ENCODE measurements around the gene YAP1. TPM values are rescaled to one million over a fixed set of nuclear protein-coding genes. Genes with fewer than 3 reads are reported as not detected.
A peak's percentile ranks its signal among the peaks of the same experiment; 100 is the strongest.

Gene YAP1
- 112 TPM in 2 replicates for total RNA-seq (2014; rRNA removed; shearing (Covaris generic))

DNA sequence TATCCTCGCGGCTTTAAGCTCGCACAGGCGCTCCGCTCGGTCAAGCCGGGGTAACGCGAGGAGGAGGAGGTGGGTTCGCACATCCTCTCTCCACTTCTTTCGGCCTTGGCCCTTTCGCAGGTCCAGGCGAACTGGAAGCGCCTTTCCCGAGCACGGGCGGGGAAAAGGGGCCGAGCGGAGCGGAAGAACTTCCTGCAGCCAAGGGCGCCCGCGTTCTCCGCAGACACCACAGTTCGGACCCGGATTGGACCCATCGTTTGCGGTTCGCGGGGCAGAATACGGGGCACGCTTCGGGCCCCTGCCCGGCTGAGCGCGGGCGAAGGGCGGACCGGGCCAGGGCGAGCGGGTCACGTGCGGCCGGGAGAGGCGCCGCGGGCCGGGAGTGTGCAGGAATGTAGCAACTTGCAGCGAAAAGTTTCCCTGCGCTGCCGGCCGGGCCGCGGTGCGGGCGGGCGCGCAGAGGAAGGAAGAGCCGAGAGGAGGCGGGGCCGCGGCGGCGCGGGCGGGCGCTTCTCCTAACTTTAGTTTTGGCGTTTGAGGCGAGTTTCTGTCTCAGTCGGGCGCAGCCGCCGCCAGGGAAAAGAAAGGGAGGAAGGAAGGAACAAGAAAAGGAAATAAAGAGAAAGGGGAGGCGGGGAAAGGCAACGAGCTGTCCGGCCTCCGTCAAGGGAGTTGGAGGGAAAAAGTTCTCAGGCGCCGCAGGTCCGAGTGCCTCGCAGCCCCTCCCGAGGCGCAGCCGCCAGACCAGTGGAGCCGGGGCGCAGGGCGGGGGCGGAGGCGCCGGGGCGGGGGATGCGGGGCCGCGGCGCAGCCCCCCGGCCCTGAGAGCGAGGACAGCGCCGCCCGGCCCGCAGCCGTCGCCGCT lies at the start of gene YAP1:
Gene YAP1, plus strand, starts transcription at position 552 of the 865 bp plus-strand sequence. CDS start 402 bp downstream, outside the sequence.
- DNase-seq (ENCODE audit: low spot score): peak; percentile 94

- DNase-seq (ENCODE audit: low spot score): peak; percentile 16
Observed at GRCh38 chr11:102061276-102061675, 49.0 kb upstream of the YAP1 start.

DNA sequence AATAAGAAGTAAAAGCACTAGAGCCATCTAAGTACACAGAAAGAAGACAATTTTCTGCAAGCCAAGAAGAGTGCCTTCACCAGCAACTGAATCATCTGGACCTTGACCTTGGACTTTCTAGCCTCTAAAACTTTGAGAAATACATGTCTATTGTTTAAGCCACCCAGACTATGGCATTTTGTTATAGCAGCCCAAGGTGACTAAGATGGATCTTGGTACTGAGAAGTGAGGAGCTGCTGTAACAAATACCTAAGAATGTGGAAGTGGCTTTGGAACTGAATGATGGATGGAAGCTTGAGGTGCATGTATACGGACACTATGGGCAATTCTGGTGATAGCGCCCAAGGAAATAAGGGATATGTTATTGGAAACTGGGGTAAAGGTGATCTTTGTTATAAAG lies 48.1 kb upstream of the YAP1 start:
- DNase-seq (ENCODE audit: low spot score): no peak

GRCh38 chr11:102064316-102064715 lies 45.9 kb upstream of the YAP1 start:
- no peak for DNase-seq (ENCODE audit: low spot score)

DNA sequence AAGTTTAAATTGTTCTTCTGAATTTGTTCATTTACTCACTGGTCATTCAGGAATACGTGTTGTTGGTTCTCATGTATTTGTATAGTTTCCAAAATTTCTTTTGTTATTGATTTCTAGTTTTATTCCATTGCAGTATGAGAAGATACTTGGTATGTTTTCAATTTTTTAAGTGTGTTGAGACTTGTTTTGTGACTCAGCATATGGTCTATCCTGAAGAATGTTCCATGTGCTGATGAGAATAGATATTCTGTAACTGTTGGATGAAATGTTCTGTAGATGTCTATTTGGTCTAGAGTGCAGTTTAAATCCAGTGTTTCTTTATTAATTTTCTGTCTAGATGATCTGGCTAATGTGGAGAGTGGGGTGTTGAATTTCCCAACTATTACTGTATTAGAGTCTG lies 39.5 kb upstream of the YAP1 start:
- DNase-seq (ENCODE audit: low spot score): no peak

DNA sequence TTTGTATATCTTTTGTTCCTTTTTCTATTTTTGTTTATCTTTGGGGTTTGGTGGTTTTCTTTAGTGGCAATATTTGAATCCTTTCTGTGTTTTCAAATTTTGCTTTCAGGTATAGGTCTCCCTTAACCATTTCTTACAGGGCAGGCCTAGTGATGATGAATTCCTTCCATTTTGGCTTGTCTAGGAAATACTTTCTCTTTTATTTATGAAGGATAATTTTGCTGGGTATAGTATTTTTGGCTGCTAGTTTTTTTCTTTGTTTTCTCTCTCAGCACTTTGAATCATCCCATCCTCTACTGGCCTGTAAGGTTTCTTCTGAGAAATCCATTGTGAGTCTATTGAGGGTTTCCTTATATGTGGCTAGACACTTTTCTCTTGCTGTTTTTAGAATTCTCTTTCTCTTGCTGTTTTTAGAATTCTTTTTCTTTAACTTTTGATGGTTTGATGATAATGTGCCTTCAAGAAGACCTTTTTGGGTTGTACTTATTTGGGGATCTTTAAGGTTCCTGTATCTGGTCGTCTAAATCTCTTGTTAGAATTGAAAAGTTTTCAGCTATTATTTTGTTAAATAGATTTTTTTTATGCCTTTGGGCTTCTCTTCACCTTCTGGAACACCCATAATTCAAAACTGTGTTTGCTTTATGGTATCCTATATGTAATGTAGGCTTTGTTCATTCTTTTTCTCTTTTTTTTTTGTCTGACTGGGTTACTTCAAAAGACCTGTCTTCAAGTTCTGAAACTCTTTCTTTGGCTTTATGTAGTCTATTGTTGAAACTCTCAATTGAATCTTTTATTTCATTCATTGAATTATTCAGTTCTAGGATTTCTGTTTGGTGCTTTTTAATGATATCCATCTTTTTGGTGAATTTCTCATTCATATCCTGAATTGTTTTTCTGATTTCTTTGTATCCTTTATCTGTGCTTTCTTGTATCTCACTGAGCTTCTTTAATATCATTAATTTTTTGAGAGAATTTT lies 38.5 kb upstream of the YAP1 start:
- DNase-seq (ENCODE audit: low spot score): no peak

- DNase-seq (ENCODE audit: low spot score): no peak
Observed at GRCh38 chr11:102073253-102073652, 37.0 kb upstream of the YAP1 start.

DNA sequence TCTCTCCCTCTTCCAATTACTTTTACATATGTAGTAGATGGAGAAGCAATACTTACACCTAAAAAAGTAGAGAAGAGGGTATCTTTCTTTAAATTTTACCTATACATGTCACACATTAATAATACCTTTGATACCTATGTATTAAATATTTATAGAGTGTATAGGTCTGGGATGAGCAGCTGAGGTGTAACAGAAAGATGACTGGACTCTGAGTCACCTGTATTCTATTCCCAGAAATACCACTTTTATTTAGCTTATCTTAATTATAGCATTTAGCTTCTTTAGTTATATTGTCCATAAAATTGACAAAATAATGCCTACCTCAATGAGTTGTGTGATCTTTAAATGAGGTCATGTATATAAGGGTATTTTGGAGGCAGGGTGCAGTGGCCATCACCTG lies 30.6 kb upstream of the YAP1 start:
- DNase-seq (ENCODE audit: low spot score): no peak

DNA sequence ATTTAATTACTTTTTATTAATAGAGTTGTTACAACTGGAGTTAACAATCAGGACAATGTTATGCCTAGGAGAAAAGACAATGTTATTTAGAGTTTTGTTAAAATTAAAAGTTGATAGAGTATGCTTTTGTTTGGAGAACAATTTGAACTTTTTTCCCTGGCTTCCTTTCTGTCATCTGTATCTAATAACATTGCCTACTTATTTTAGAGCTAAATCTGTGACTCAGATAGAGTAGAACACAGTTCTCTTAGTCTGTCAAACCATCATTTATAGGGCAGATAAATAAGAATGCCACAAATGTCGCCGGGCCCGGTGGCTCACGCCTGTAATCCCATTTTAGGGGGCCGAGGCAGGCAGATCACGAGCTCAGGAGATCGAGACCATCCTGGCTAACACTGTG lies 28.9 kb upstream of the YAP1 start:
- no peak for DNase-seq (ENCODE audit: low spot score)

GRCh38 chr11:102085864-102086551 lies 24.2 kb upstream of the YAP1 start:
- DNase-seq (ENCODE audit: low spot score): no peak

DNA sequence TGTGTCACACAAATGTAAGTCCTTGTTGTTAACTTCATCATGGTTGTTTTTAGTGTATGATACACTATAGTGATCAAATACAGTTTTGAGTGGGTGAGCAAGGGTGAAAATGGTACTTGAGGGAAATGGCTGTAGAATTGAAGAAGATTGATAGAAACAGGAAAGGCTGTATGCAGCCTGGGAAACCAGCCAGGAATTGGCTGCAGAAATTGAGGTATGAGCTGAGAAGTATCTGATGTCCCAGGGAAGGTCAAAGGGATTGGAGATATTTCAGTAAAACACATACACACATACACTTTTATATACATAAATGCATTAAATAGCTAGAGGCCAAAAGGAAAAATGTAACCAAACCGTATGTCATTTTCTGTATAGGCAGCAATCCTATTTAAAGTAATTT lies 13.1 kb upstream of the YAP1 start:
- no peak for DNase-seq (ENCODE audit: low spot score)

- DNase-seq (ENCODE audit: low spot score): no peak
Observed at GRCh38 chr11:102099755-102100154, 10.5 kb upstream of the YAP1 start.

DNA sequence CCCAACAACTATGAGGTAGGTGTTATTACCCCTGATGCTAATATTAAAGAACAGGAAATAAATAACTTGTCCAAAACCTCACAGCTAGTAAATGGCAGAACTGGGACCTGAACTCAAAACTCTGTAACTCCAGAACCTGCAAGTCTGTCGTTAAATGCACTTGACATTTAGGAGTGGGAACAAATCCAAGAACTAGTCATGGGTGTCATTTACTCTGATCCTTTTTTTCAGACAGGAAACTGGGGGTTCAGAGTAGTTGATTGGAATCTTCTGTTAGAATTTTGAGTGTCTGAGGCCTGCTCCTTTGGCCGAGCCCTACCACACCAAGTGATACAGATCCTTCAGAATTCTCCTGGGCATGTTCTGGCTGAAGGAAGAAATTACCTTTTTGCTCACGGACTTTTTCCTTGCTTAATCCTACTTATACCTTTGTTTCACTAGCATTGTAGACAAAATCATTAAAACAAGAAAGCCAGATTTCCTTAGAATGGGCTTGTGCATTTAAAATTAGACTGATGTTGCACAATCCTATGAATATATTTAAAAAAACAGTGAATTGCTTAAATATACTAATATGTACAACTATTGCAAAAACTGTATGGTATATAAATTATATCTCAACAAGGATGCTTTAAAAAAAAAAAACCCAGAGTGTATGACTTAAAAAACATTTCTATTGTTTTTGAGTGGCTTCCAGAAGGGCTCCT lies 1.4 kb upstream of the YAP1 start:
- no peak for DNase-seq (ENCODE audit: low spot score)

GRCh38 chr11:102110761-102111010 lies 439 bp downstream of the YAP1 start:
- no peak for DNase-seq (ENCODE audit: low spot score)

GRCh38 chr11:102111011-102111786 lies 952 bp downstream of the YAP1 start:
- peak; percentile 60 for DNase-seq (ENCODE audit: low spot score)

- DNase-seq (ENCODE audit: low spot score): peak; percentile 97
Observed at GRCh38 chr11:102111787-102112508, 1.7 kb downstream of the YAP1 start.

DNA sequence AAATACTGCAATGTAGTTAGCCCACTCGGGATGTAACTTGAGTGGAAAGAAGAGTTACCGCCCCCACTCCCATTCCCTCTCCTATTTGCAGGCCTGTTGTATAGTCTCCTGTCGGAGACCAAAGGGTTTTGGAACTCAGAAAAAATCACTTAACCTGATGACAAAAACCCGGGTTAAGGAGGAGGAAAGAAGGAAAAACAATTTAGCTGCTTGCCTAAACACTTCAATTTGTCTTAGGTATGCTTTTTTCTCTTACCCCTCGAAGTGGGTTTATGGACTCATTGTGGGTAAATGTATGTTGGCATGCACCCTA lies 2.2 kb downstream of the YAP1 start:
- DNase-seq (ENCODE audit: low spot score): peak; percentile 55

- DNase-seq (ENCODE audit: low spot score): no peak
Observed at GRCh38 chr11:102114032-102114431, 3.8 kb downstream of the YAP1 start.

DNA sequence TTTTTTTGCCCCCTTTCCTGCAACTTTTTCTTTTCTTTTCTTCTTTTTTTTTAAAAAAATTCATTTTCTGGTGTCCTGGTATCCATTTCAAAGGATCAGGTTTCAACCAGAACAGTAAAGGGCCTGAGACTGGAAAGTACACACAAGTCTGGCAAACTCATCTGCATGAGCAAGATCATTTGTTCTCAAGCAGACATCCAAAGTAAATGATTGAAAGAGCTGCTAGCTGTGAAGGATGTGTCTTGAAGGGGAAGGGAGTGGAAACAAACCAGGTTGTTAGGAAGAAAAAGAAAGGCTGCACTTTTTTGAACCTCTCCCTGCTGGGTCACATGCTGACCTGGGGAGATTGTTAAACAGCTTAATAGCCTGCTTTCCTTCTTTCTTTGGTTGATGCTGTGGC lies 5.3 kb downstream of the YAP1 start:
- DNase-seq (ENCODE audit: low spot score): peak; percentile 70
